ENCODE results near the gene FANCI.
"Not testable (repeated sequence)": the region's sequence is repeated elsewhere in the genome, so short reads cannot be mapped to it uniquely, and the experiment has no call there.

The FANCI gene

DNA sequence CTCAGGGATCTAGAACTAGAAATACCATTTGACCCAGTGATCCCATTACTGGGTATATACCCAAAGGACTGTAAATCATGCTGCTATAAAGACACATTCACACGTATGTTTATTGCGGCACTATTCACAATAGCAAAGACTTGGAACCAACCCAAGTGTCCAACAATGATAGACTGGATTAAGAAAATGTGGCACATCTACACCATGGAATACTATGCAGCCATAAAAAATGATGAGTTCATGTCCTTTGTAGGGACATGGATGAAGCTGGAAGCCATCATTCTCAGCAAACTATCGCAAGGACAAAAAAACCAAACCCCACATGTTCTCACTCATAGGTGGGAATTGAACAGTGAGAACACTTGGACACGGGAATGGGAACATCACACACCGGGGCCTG is 6.4 kb downstream of the FANCI start:
- not testable (repeated sequence) for H3K9ac ChIP-seq (ENCODE audit: low read length); H3K9me3 ChIP-seq (ENCODE audit: control insufficient read depth, insufficient read depth, low read depth, low read length); H3K4me3 ChIP-seq (ENCODE audit: low read depth, low read length); H3K27ac ChIP-seq (ENCODE audit: low read depth, low read length); H3K27me3 ChIP-seq (ENCODE audit: control insufficient read depth, insufficient read depth, low read length); H3K4me1 ChIP-seq (ENCODE audit: control insufficient read depth, insufficient read depth, low read length)
- peaks cover 38% of the 10 kb centered on the region for H3K36me3 ChIP-seq (ENCODE audit: control insufficient read depth, insufficient read depth, low read length)

DNA sequence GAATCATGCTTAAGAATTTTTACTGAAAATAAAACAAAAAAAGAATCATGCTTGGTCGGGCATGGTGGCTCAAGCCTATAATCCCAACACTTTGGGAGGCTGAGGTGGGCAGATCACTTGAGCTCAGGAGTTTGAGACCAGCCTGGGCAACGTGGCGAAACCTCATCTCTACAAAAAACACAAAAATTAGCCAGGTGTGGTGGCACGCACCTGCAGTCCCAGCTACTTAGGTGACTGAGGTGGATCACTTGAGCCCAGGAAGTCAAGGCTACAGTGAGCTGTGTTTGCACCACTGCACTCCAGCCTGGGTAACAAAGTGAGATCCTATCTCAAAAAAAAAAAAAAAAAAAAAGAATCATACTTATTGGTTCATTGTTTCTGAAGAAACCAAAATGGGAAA is 33.5 kb downstream of the FANCI start:
- not testable (repeated sequence) for H3K4me3 ChIP-seq (ENCODE audit: low read depth, low read length); H3K27ac ChIP-seq (ENCODE audit: low read depth, low read length); H3K9ac ChIP-seq (ENCODE audit: low read length); H3K27me3 ChIP-seq (ENCODE audit: control insufficient read depth, insufficient read depth, low read length); H3K9me3 ChIP-seq (ENCODE audit: control insufficient read depth, insufficient read depth, low read depth, low read length); H3K4me1 ChIP-seq (ENCODE audit: control insufficient read depth, insufficient read depth, low read length)
- peaks cover 80% of the 10 kb centered on the region for H3K36me3 ChIP-seq (ENCODE audit: control insufficient read depth, insufficient read depth, low read length)

DNA sequence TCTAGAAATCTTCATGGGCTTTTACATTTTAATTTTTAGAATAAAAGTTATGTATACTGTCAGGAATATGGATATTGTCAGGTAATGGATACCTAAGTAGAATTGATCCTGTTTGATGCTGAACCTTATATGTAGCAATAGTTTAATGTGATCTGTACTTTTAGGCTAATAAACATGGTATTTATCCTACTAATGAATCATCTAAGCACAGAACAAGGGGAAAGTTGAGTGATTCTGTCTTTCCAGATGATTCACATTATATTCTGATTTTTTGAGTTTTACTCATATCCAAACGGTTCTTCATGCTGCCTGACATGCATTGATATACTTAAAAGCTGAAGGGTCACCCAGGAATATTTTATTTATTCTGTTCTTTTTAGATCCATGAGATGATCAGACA is 34.5 kb downstream of the FANCI start:
- no peak overlapping the region for H3K4me3 ChIP-seq (ENCODE audit: low read depth, low read length)
- no peaks in the 10 kb centered on the region for H3K4me1 ChIP-seq (ENCODE audit: control insufficient read depth, insufficient read depth, low read length)
- H3K27ac ChIP-seq (ENCODE audit: low read depth, low read length): no peak overlapping the region
- H3K9me3 ChIP-seq (ENCODE audit: control insufficient read depth, insufficient read depth, low read depth, low read length): no peaks in the 10 kb centered on the region
- peaks cover 90% of the 10 kb centered on the region for H3K36me3 ChIP-seq (ENCODE audit: control insufficient read depth, insufficient read depth, low read length)
- H3K9ac ChIP-seq (ENCODE audit: low read length): no peak overlapping the region
- no peaks in the 10 kb centered on the region for H3K27me3 ChIP-seq (ENCODE audit: control insufficient read depth, insufficient read depth, low read length)

DNA sequence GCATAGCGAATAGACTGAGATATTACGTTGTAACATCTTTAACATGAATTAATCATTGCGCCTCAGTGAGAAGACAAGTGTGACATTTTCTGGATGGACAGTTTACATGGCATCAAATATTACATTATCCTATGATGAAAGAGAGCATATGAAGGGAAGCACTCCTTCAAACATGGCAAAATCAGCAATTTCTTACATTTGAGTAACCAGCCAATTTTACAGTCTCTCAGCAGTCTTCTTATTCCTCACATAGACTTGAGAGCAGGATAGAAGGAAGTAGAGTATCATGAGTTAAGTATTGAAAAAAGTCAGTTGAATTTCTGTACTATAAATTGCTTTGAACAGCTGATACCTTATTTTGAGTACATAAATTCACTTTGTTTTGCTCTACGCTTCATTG is 38.9 kb downstream of the FANCI start:
- Histone ChIP-seq H3K4me3 (ENCODE audit: low read depth, low read length) (no peak overlapping the region), H3K27me3 (ENCODE audit: control insufficient read depth, insufficient read depth, low read length) (no peaks in the 10 kb centered on the region), H3K9ac (ENCODE audit: low read length) (no peak overlapping the region), H3K9me3 (ENCODE audit: control insufficient read depth, insufficient read depth, low read depth, low read length) (no peaks in the 10 kb centered on the region), H3K4me1 (ENCODE audit: control insufficient read depth, insufficient read depth, low read length) (no peaks in the 10 kb centered on the region), H3K36me3 (ENCODE audit: control insufficient read depth, insufficient read depth, low read length) (peaks cover 81% of the 10 kb centered on the region), H3K27ac (ENCODE audit: low read depth, low read length) (no peak overlapping the region)

DNA sequence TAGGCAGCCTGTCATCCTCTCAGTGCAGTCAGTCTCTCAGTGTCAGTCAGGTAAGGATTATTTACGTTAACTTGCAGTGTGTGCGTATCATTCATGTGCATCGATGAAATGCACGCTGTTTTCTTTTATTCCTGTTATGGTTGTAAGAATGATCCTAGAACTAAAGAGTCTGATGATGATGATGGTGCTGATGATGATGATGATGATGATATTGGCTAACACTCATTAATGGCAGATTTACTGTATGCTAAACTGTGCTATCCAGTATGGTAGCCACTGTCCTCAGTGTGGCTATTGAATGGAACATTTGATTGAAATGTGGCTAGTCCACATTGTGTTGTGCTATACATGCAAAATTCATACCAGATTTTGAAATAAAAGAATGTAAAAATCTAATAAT is 39.4 kb downstream of the FANCI start:
- Histone ChIP-seq H3K36me3 (ENCODE audit: control insufficient read depth, insufficient read depth, low read length) (peaks cover 83% of the 10 kb centered on the region), H3K27me3 (ENCODE audit: control insufficient read depth, insufficient read depth, low read length) (no peaks in the 10 kb centered on the region), H3K9me3 (ENCODE audit: control insufficient read depth, insufficient read depth, low read depth, low read length) (no peaks in the 10 kb centered on the region), H3K27ac (ENCODE audit: low read depth, low read length) (no peak overlapping the region), H3K4me1 (ENCODE audit: control insufficient read depth, insufficient read depth, low read length) (no peaks in the 10 kb centered on the region), H3K9ac (ENCODE audit: low read length) (no peak overlapping the region), H3K4me3 (ENCODE audit: low read depth, low read length) (no peak overlapping the region)

DNA sequence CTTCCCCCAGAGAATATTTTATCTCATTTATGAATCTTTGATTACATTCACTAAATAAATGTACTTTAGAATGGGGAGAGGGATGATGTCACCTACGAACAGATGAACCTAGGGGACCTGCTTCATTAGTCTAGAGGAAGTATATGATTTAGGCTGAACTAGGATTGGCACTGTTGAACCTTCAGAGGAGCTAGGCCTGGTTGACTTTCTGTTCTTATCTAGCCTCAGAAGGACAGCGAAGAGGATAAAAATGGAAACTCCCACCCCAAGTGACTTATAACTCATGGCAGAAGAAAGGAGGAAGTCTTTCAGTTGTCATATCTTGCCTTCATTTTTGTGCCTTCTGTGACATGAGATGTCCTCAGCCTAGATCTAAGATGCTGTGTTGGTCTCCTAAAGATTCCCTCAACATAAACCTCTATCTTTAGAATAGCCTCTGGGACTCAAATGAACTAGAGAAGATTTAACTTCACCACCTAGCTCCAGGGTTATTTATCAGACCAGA is 48.2 kb downstream of the FANCI start:
- Histone ChIP-seq H3K36me3 (ENCODE audit: control insufficient read depth, insufficient read depth, low read length) (peaks cover 81% of the 10 kb centered on the region), H3K27me3 (ENCODE audit: control insufficient read depth, insufficient read depth, low read length) (no peaks in the 10 kb centered on the region), H3K4me1 (ENCODE audit: control insufficient read depth, insufficient read depth, low read length) (no peaks in the 10 kb centered on the region), H3K4me3 (ENCODE audit: low read depth, low read length) (no peak overlapping the region), H3K27ac (ENCODE audit: low read depth, low read length) (no peak overlapping the region), H3K9ac (ENCODE audit: low read length) (no peak overlapping the region), H3K9me3 (ENCODE audit: control insufficient read depth, insufficient read depth, low read depth, low read length) (no peaks in the 10 kb centered on the region)

DNA sequence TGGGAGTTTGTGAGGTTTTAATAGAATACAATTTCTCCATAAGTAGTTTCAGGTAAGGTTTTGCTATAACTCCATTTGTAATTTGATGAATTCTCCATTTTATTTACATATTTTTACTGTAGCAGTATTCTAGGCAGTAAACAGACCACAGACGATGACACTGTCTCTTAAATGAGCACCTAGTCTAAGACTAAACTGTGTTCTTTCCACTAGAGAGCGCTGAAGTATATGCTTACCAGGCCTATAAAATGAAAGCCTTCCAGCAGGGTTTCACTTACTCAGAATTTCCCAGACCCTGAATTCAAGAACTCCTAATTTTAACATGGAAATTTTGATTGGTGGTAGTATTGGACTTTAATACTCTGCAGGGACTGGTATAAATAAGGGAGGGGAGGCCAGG is 49.2 kb downstream of the FANCI start:
- Histone ChIP-seq H3K4me1 (ENCODE audit: control insufficient read depth, insufficient read depth, low read length) (no peaks in the 10 kb centered on the region), H3K27ac (ENCODE audit: low read depth, low read length) (no peak overlapping the region), H3K9ac (ENCODE audit: low read length) (no peak overlapping the region), H3K36me3 (ENCODE audit: control insufficient read depth, insufficient read depth, low read length) (peaks cover 75% of the 10 kb centered on the region), H3K4me3 (ENCODE audit: low read depth, low read length) (no peak overlapping the region), H3K9me3 (ENCODE audit: control insufficient read depth, insufficient read depth, low read depth, low read length) (no peaks in the 10 kb centered on the region), H3K27me3 (ENCODE audit: control insufficient read depth, insufficient read depth, low read length) (no peaks in the 10 kb centered on the region)

DNA sequence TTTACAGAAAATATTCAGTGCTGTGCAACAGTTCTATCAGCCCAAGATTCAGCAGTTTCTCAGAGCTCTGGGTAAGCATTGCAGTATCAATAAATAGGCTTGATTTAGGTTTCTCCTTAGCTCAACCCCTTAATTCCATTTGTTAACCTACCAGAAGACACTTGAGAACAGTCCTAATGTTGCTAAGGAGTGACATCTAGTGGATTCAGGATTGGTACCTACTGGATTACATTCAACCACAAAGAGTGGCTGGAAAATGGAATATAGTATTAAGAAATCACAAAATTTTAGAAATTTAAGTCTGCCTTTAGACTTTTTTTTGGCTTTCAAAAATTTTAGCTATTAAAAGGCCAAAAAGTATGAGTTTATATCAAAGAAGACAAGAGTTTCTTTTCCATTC is 56.1 kb downstream of the FANCI start:
- peaks cover 67% of the 10 kb centered on the region for H3K36me3 ChIP-seq (ENCODE audit: control insufficient read depth, insufficient read depth, low read length)
- H3K4me1 ChIP-seq (ENCODE audit: control insufficient read depth, insufficient read depth, low read length): no peaks in the 10 kb centered on the region
- H3K4me3 ChIP-seq (ENCODE audit: low read depth, low read length): no peak overlapping the region
- H3K9ac ChIP-seq (ENCODE audit: low read length): no peak overlapping the region
- no peak overlapping the region for H3K27ac ChIP-seq (ENCODE audit: low read depth, low read length)
- no peaks in the 10 kb centered on the region for H3K9me3 ChIP-seq (ENCODE audit: control insufficient read depth, insufficient read depth, low read depth, low read length)
- no peaks in the 10 kb centered on the region for H3K27me3 ChIP-seq (ENCODE audit: control insufficient read depth, insufficient read depth, low read length)

DNA sequence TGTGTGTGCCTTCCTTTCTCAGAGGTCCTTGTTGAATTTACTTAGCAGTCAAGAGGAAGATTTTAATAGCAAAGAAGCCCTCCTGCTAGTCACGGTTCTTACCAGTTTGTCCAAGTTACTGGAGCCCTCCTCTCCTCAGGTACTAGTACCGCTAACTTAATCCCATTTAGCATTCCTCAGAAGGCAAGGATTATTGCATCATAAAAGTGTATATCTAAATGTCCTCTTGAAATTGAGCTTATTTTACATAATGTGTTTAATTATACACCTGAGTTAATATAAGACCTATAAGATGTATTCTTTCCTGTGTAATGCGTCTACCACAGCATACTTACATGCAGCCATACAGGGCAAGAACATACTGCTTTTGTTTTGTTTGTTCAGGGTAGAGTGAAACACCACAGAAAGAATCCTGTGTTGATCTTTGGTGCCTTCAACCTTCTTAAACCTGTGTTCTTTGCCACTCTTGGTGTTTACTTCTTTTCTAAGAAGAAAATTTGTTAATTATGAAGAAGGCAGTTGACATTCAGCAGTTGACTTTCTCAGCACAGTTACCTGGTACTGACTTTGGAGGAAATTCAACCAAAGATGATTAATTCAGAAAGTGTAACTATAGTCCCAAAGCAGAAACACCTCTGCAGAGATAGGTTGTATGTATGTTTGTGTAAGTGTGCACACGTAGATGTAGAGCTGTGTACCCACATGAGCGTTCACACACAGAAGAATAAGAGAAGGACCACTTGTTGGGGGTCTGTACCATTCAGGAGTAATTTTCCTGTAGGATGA is 57.7 kb downstream of the FANCI start:
- H3K4me3 ChIP-seq (ENCODE audit: low read depth, low read length): no peak overlapping the region
- H3K4me1 ChIP-seq (ENCODE audit: control insufficient read depth, insufficient read depth, low read length): no peaks in the 10 kb centered on the region
- peaks cover 73% of the 10 kb centered on the region for H3K36me3 ChIP-seq (ENCODE audit: control insufficient read depth, insufficient read depth, low read length)
- no peaks in the 10 kb centered on the region for H3K9me3 ChIP-seq (ENCODE audit: control insufficient read depth, insufficient read depth, low read depth, low read length)
- no peak overlapping the region for H3K9ac ChIP-seq (ENCODE audit: low read length)
- no peaks in the 10 kb centered on the region for H3K27me3 ChIP-seq (ENCODE audit: control insufficient read depth, insufficient read depth, low read length)
- H3K27ac ChIP-seq (ENCODE audit: low read depth, low read length): no peak overlapping the region

DNA sequence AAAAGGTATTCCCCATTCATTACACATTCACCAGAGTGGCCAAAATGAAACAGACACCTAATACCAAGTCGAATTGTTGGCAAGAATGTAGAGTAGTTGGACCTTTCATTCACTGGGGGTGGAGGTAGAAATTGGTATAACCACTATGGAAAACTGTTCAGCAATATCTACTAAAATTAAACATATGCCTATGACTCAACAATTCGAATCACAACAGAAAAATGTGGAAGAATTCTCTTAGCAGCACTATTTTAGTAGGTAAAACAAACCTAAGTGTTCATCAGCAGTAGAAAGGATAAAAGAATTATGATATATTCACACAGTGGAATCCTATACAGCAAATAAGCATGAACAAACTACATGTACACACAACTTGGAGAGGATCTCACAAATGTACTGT is 60.2 kb downstream of the FANCI start:
- no peak overlapping the region for H3K27ac ChIP-seq (ENCODE audit: low read depth, low read length)
- no peaks in the 10 kb centered on the region for H3K4me1 ChIP-seq (ENCODE audit: control insufficient read depth, insufficient read depth, low read length)
- peaks cover 89% of the 10 kb centered on the region for H3K36me3 ChIP-seq (ENCODE audit: control insufficient read depth, insufficient read depth, low read length)
- no peak overlapping the region for H3K4me3 ChIP-seq (ENCODE audit: low read depth, low read length)
- H3K9ac ChIP-seq (ENCODE audit: low read length): no peak overlapping the region
- no peaks in the 10 kb centered on the region for H3K27me3 ChIP-seq (ENCODE audit: control insufficient read depth, insufficient read depth, low read length)
- no peaks in the 10 kb centered on the region for H3K9me3 ChIP-seq (ENCODE audit: control insufficient read depth, insufficient read depth, low read depth, low read length)

DNA sequence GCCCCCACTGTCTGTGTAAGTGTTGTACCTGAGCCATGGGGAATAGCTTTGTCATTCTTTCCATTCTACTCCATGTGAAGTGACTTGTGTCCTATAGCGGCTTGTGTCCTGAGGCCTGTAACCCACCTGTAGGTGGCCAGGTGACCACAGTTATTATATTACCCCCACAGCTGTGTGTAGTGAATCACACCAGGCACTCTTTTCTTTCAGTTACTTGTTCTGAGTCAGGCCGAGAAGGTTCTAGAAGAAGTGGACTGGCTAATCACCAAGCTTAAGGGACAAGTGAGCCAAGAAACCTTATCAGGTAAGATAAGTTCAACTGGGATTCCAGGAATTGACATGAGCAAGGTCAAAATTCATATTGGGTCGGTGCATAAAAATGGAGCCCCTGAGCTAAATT is 61.6 kb downstream of the FANCI start:
- H3K9ac ChIP-seq (ENCODE audit: low read length): no peak overlapping the region
- peaks cover 92% of the 10 kb centered on the region for H3K36me3 ChIP-seq (ENCODE audit: control insufficient read depth, insufficient read depth, low read length)
- no peaks in the 10 kb centered on the region for H3K9me3 ChIP-seq (ENCODE audit: control insufficient read depth, insufficient read depth, low read depth, low read length)
- H3K4me1 ChIP-seq (ENCODE audit: control insufficient read depth, insufficient read depth, low read length): no peaks in the 10 kb centered on the region
- no peaks in the 10 kb centered on the region for H3K27me3 ChIP-seq (ENCODE audit: control insufficient read depth, insufficient read depth, low read length)
- H3K27ac ChIP-seq (ENCODE audit: low read depth, low read length): no peak overlapping the region
- H3K4me3 ChIP-seq (ENCODE audit: low read depth, low read length): no peak overlapping the region

Data from HUES6 (cell line).